ENCODE data around the gene NLGN2.

NLGN2 gene

GRCh38 chr17:7392696-7393612, 14.7 kb upstream of the NLGN2 start:
- DNase-seq: no peak

- peak in 2 of 4 experiments; percentile 14 to 31 for DNase-seq
Measured at GRCh38 chr17:7393613-7394451, 13.8 kb upstream of the NLGN2 start.

- DNase-seq: peak; percentile 85 to 95 (median 93)
Measured at GRCh38 chr17:7394452-7395191, 13.0 kb upstream of the NLGN2 start, which contains the start of gene PLSCR3. Gene PLSCR3 (minus strand): TSS chr17:7394525. CDS start chr17:7394110, 415 bp downstream.

GRCh38 chr17:7396147-7396546, 11.5 kb upstream of the NLGN2 start:
- no peak for DNase-seq

- DNase-seq: no peak
Measured at GRCh38 chr17:7398612-7399011, 9.0 kb upstream of the NLGN2 start.

- peak in 2 of 4 experiments; percentile 11 to 33 for DNase-seq
Measured at GRCh38 chr17:7403043-7403726, 4.5 kb upstream of the NLGN2 start.

- DNase-seq: no peak
Measured at GRCh38 chr17:7403727-7403976, 4.0 kb upstream of the NLGN2 start.

- DNase-seq: peak; percentile 99
Measured at GRCh38 chr17:7403977-7404736, 3.5 kb upstream of the NLGN2 start, which contains the start of gene TMEM256. Gene TMEM256 (minus strand): TSS chr17:7404097. CDS start chr17:7404084, 13 bp downstream.

GRCh38 chr17:7404737-7405349, 2.8 kb upstream of the NLGN2 start:
- peak in 3 of 4 experiments; percentile 8 to 64 (median 14) for DNase-seq

GRCh38 chr17:7405350-7406234, 2.1 kb upstream of the NLGN2 start:
- no peak for DNase-seq

GRCh38 chr17:7406235-7406825, 1.3 kb upstream of the NLGN2 start:
- DNase-seq: no peak

GRCh38 chr17:7407082-7407481, 563 bp upstream of the NLGN2 start:
- no peak for DNase-seq

GRCh38 chr17:7408252-7408727, 645 bp downstream of the NLGN2 start:
- DNase-seq: peak in 2 of 4 experiments; percentile 36 to 50

- no peak for DNase-seq
Measured at GRCh38 chr17:7408863-7409262, 1.2 kb downstream of the NLGN2 start.

- DNase-seq: no peak
Measured at GRCh38 chr17:7409716-7410115, 2.1 kb downstream of the NLGN2 start.

- no peak for DNase-seq
Measured at GRCh38 chr17:7410634-7411426, 3.2 kb downstream of the NLGN2 start.

GRCh38 chr17:7411427-7411750, 3.7 kb downstream of the NLGN2 start:
- no peak for DNase-seq

GRCh38 chr17:7413346-7413985, 5.8 kb downstream of the NLGN2 start:
- no peak for DNase-seq
